ENCODE measurements around the gene MAP1B. TPM values are rescaled to one million over a fixed set of nuclear protein-coding genes. Genes with fewer than 3 reads are reported as not detected.

Gene MAP1B
- total RNA-seq, 2 donors from 2014 or later, result 87.9 to 93.3 TPM

DNA sequence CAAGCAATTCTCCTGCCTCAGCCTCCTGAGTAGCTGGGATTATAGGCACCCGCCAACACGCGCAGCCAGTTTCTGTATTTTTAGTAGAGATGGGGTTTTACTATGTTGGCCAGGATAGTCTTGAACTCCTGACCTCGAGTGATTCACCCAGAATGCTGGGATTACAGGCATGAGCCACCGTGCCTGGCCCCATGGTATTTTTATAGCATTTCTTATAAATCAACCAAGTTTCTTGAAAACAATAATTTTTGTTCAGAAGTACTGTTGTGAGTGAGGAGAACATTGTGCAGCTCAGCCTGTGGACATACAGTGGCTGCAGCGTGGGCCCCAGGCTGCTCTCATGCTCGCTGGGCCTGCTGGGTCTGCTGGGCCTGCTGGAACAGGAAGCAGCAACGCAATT is 45.3 kb downstream of the MAP1B start:
- H3K4me1 Mint-ChIP-seq, result peaks cover 20% of the 10 kb centered on the region
- WGBS, 2 experiments (ENCODE audit: insufficient coverage in 1 of 2, insufficient read length in 1 of 2), result 97 to 98% methylated on average over 3 to 8 of the region's 8 CpGs

DNA sequence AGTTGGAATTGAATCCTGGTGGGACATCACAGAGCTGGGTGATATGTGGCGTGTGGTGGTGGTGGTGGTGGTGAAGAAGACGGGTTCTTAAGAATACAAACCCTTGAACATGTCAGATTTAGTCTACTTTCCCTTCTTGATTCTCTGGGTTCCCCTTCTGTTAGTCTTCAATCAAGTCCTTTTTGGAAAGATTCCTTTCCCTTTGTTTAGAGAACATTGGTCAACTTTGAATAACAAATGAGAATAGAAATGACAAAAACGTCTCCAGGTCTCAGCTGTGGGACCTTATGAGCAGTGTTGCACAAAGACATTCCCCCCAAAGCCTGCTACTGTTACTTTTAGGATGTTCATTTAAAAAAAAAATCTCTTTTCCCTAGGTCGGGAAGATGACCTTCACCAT is 46.3 kb downstream of the MAP1B start:
- Mint-ChIP-seq H3K4me1 (peaks cover 20% of the 10 kb centered on the region), H3K27ac (peak overlapping the region; percentile 22), H3K9me3 (no peaks in the 10 kb centered on the region), H3K27me3 (ENCODE audit: insufficient read depth) (no peaks in the 10 kb centered on the region), H3K4me3 (no peak overlapping the region), H3K36me3 (ENCODE audit: low read depth) (peaks cover 39% of the 10 kb centered on the region)
- H3K27ac ChIP-seq (ENCODE audit: low read depth, low read length), result peak overlapping the region; percentile 27
- peaks cover 75% of the 10 kb centered on the region for H3K36me3 ChIP-seq (ENCODE audit: control insufficient read depth, insufficient read depth, low read length)
- H3K9ac ChIP-seq (ENCODE audit: extremely low read depth, low read length, poor library complexity, severe bottlenecking), result no peak overlapping the region
- TF ChIP-seq, protein P1, sequence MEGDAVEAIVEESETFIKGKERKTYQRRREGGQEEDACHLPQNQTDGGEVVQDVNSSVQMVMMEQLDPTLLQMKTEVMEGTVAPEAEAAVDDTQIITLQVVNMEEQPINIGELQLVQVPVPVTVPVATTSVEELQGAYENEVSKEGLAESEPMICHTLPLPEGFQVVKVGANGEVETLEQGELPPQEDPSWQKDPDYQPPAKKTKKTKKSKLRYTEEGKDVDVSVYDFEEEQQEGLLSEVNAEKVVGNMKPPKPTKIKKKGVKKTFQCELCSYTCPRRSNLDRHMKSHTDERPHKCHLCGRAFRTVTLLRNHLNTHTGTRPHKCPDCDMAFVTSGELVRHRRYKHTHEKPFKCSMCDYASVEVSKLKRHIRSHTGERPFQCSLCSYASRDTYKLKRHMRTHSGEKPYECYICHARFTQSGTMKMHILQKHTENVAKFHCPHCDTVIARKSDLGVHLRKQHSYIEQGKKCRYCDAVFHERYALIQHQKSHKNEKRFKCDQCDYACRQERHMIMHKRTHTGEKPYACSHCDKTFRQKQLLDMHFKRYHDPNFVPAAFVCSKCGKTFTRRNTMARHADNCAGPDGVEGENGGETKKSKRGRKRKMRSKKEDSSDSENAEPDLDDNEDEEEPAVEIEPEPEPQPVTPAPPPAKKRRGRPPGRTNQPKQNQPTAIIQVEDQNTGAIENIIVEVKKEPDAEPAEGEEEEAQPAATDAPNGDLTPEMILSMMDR (conservative IDR thresholded peaks at IDR 0.05), result no peak
- H3K27me3 ChIP-seq (ENCODE audit: control insufficient read depth, insufficient read depth, low read length, poor library complexity, severe bottlenecking), result no peaks in the 10 kb centered on the region
- no peak overlapping the region for H3K4me3 ChIP-seq (ENCODE audit: low read length)
- H3K4me1 ChIP-seq (ENCODE audit: control insufficient read depth, insufficient read depth, low read length), result no peaks in the 10 kb centered on the region
- no peaks in the 10 kb centered on the region for H3K9me3 ChIP-seq (ENCODE audit: control insufficient read depth, low read length)
- WGBS, 2 experiments (ENCODE audit: insufficient coverage in 1 of 2, insufficient read length in 1 of 2), result 78 to 91% methylated on average over 1 to 4 of the region's 4 CpGs
- DNase-seq, result no peak

More for the DNA sequence above, 45.3 kb downstream of the MAP1B start:
- no peaks in the 10 kb centered on the region for H3K27me3 Mint-ChIP-seq (ENCODE audit: insufficient read depth)
- no peaks in the 10 kb centered on the region for H3K27me3 ChIP-seq (ENCODE audit: control insufficient read depth, insufficient read depth, low read length, poor library complexity, severe bottlenecking)
- H3K4me3 Mint-ChIP-seq, result no peak overlapping the region
- H3K27ac Mint-ChIP-seq, result no peak overlapping the region
- no peak overlapping the region for H3K9ac ChIP-seq (ENCODE audit: extremely low read depth, low read length, poor library complexity, severe bottlenecking)
- H3K36me3 ChIP-seq (ENCODE audit: control insufficient read depth, insufficient read depth, low read length), result peaks cover 79% of the 10 kb centered on the region
- H3K9me3 ChIP-seq (ENCODE audit: control insufficient read depth, low read length), result no peaks in the 10 kb centered on the region
- H3K27ac ChIP-seq (ENCODE audit: low read depth, low read length), result peak overlapping the region; percentile 26
- no peak overlapping the region for H3K4me3 ChIP-seq (ENCODE audit: low read length)
- H3K9me3 Mint-ChIP-seq, result no peaks in the 10 kb centered on the region
- H3K4me1 ChIP-seq (ENCODE audit: control insufficient read depth, insufficient read depth, low read length), result no peaks in the 10 kb centered on the region
- H3K36me3 Mint-ChIP-seq (ENCODE audit: low read depth), result peaks cover 43% of the 10 kb centered on the region
- TF ChIP-seq, protein P1 (conservative IDR thresholded peaks at IDR 0.05), result no peak
- DNase-seq, result no peak

GRCh38 chr5:72154076-72154756 is 46.9 kb downstream of the MAP1B start:
- H3K27ac Mint-ChIP-seq, result no peak overlapping the region
- TF ChIP-seq, protein P1 (conservative IDR thresholded peaks at IDR 0.05), result no peak
- Histone ChIP-seq H3K9ac (ENCODE audit: extremely low read depth, low read length, poor library complexity, severe bottlenecking) (no peak overlapping the region), H3K4me1 (ENCODE audit: control insufficient read depth, insufficient read depth, low read length) (no peaks in the 10 kb centered on the region), H3K9me3 (ENCODE audit: control insufficient read depth, low read length) (no peaks in the 10 kb centered on the region), H3K4me3 (ENCODE audit: low read length) (no peak overlapping the region), H3K27me3 (ENCODE audit: control insufficient read depth, insufficient read depth, low read length, poor library complexity, severe bottlenecking) (no peaks in the 10 kb centered on the region), H3K27ac (ENCODE audit: low read depth, low read length) (no peak overlapping the region), H3K36me3 (ENCODE audit: control insufficient read depth, insufficient read depth, low read length) (peaks cover 77% of the 10 kb centered on the region)
- H3K36me3 Mint-ChIP-seq (ENCODE audit: low read depth), result peaks cover 38% of the 10 kb centered on the region
- H3K4me3 Mint-ChIP-seq, result no peak overlapping the region
- 93 to 97% methylated on average over 3 to 5 of the region's 5 CpGs for WGBS, 2 experiments (ENCODE audit: insufficient coverage in 1 of 2, insufficient read length in 1 of 2)
- no peak for DNase-seq
- no peaks in the 10 kb centered on the region for H3K9me3 Mint-ChIP-seq
- H3K4me1 Mint-ChIP-seq, result peaks cover 20% of the 10 kb centered on the region
- no peaks in the 10 kb centered on the region for H3K27me3 Mint-ChIP-seq (ENCODE audit: insufficient read depth)
